ENCODE measurements around the gene PXDN. TPM values are rescaled to one million over a fixed set of nuclear protein-coding genes. Genes with fewer than 3 reads are reported as not detected.
"Not testable (repeated sequence)": the region's sequence is repeated elsewhere in the genome, so short reads cannot be mapped to it uniquely, and the experiment has no call there.

The PXDN gene
- polyA plus RNA-seq, 3 donors from 2014 or later: 0.93 to 1.0 TPM; not detected in 1

DNA sequence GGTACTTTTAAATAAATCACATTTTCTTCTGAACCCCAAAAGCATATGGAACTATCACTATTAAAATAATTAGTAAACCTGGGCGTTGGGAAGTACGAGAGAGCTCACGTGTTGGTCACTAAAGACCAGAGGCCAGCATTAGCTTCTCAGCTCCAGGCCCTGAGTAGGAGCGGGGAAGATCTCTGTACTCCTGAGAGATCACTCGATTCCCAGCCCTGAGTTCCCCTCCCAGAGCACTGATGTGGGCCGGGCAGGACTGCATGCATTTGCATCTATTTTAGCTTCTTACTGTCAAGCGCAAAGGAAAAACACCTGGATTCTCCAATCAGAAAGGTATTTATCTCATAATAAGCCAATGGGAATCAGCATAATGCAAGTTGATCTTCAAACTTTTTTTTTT lies 6.2 kb downstream of the PXDN start:
- no peaks in the 10 kb centered on the region for H3K36me3 Mint-ChIP-seq
- no peak for DNase-seq
- H3K27ac Mint-ChIP-seq: no peak overlapping the region
- H3K4me3 Mint-ChIP-seq: no peak overlapping the region
- H3K9me3 Mint-ChIP-seq: no peaks in the 10 kb centered on the region
- H3K4me1 Mint-ChIP-seq: peaks cover 0 to 2% of the 10 kb centered on the region in 2 donors
- H3K27me3 Mint-ChIP-seq (ENCODE audit: low read depth in 3 of 3): peaks cover 2 to 5% (median 3%) of the 10 kb centered on the region in 3 donors

DNA sequence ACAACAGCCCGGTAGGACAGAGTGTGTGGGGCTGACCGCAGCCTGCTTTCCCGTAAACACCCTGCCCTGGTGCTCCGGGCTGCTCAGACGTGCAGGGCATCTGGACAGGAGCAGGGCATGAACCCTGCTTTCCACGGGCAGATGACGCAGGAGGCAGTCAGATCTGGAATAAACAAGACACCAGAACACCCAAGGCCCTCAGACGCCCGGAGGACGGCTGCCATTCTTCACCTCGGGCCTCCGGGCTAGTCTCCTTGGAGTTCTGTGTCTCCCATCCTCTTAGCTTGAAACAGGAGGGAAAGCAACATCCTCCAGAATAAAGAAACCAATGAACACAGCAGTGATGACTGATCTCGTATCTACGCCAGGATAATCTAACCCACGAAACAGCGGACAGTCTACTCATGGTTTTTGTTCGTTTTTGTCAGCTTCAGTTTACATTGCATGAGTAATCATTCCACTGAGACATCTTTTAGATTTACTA lies 7.3 kb downstream of the PXDN start:
- H3K36me3 Mint-ChIP-seq: no peaks in the 10 kb centered on the region
- no peak overlapping the region for H3K27ac Mint-ChIP-seq
- peaks cover 0 to 2% (median 2%) of the 10 kb centered on the region in 3 donors for H3K27me3 Mint-ChIP-seq (ENCODE audit: low read depth in 3 of 3)
- no peaks in the 10 kb centered on the region for H3K4me1 Mint-ChIP-seq
- H3K9me3 Mint-ChIP-seq: no peaks in the 10 kb centered on the region
- no peak for DNase-seq
- no peak overlapping the region for H3K4me3 Mint-ChIP-seq

DNA sequence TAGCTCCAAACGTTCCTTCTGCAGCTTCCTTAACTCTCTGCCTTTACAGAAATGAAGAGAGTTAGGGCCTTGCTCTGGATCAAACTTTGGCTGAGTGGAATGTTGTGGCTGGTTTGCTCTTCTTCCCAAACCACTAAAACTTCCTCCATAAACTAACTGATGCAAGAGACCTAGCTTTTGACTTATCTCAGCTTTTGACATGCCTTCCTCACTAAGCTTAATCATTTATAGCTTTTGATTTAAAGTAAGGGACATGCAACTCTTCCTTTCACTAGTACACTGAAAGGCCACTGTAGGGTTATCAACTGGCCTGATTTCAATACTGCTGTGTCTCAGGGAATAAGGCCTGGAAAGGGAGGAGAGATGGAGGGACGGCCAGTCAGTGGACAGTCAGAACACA lies 8.3 kb downstream of the PXDN start:
- H3K9me3 Mint-ChIP-seq: no peaks in the 10 kb centered on the region
- H3K27me3 Mint-ChIP-seq (ENCODE audit: low read depth in 3 of 3): peaks cover 0 to 2% (median 0%) of the 10 kb centered on the region in 3 donors
- H3K4me1 Mint-ChIP-seq: no peaks in the 10 kb centered on the region
- H3K4me3 Mint-ChIP-seq: no peak overlapping the region
- H3K27ac Mint-ChIP-seq: no peak overlapping the region
- no peaks in the 10 kb centered on the region for H3K36me3 Mint-ChIP-seq
- DNase-seq: no peak

DNA sequence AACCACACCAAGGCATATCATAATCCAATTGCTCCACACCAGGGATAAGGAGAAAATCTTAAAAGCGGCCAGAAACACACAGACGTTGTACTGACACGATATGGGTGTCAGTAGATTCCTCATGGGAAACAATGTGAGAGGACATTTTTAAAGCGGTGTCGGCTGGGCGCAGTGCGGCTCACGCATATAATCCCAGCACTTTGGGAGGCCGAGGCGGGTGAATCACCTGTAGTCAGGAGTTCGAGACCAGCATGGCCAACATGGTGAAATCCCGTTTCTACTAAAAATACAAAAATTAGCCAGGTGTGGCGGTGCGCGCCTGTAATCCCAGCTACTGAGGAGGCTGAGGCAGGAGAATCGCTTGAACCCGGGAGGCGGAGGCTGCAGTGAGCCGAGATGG lies 11.0 kb downstream of the PXDN start:
- H3K36me3 Mint-ChIP-seq; H3K27ac Mint-ChIP-seq; H3K9me3 Mint-ChIP-seq; H3K4me1 Mint-ChIP-seq; DNase-seq; H3K4me3 Mint-ChIP-seq; H3K27me3 Mint-ChIP-seq (ENCODE audit: low read depth in 3 of 3): not testable (repeated sequence)

DNA sequence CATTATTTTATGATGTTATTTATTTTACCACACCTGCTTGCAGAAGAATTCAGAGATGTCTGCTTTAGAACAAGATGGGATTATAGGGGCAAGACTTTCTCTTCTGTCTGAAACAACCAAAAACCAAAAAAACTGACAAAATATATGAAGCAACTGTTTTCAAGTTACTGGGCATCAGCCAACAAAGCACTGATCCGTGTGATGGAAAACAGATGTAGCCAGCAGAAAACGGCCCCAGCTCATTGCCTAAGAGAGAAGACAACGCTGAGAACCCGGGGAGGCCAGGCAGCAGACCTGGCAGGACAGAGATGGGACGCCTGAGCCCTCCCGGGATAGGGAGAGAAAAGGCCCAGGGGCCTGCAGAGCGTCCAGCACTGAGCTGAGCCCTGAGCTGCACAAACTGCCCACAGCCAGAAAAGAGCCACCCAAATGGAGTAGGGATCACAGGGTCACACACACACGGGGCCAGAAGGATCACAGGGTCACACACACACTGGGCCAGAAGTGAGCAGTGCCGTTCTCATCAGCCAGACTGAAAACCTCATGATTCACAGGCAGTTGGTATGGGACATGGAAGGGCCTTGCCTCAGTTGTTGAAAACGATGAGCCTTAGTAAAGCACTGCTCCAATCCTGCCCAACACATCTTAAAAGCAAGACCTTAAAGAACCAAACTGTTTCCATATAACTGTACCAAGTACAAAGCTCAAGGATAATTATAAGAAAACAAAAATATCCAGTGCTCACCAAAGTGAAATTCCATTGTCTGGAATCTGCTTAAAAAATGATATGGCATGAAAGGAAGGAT lies 12.1 kb downstream of the PXDN start:
- Mint-ChIP-seq H3K36me3 (no peaks in the 10 kb centered on the region), H3K4me3 (no peak overlapping the region), H3K4me1 (no peaks in the 10 kb centered on the region), H3K27me3 (ENCODE audit: low read depth in 3 of 3) (peaks cover 0 to 2% (median 2%) of the 10 kb centered on the region in 3 donors), H3K9me3 (no peaks in the 10 kb centered on the region), H3K27ac (no peak overlapping the region)
- no peak for DNase-seq

DNA sequence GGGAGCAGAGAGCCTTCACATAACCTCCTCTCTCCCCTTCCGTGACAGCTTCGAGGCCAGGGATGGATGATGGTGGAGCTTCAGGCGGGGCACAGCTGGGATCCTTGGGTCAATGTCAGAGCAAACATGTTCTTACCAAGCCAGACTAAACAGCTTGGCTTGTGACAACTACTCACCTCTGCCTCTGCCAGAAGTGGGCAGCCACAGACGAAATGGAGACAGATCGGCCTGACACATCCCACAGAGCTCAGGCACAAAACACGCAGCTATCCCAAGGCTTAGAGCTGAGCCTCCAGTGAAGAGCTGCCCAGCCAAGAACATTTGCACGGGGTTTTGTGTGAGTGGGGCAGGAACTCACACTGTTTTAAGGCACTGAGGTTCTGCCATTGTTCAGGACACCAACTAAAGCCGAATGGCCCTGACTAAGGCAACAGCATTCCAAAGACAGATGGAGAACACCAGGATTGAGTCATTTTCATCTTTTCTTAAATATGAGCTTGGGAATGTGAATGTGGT lies 12.8 kb downstream of the PXDN start:
- no peak for DNase-seq
- Mint-ChIP-seq H3K27ac (no peak overlapping the region), H3K4me1 (no peaks in the 10 kb centered on the region), H3K4me3 (no peak overlapping the region), H3K27me3 (ENCODE audit: low read depth in 3 of 3) (peaks cover 0 to 2% (median 2%) of the 10 kb centered on the region in 3 donors), H3K36me3 (no peaks in the 10 kb centered on the region), H3K9me3 (no peaks in the 10 kb centered on the region)

DNA sequence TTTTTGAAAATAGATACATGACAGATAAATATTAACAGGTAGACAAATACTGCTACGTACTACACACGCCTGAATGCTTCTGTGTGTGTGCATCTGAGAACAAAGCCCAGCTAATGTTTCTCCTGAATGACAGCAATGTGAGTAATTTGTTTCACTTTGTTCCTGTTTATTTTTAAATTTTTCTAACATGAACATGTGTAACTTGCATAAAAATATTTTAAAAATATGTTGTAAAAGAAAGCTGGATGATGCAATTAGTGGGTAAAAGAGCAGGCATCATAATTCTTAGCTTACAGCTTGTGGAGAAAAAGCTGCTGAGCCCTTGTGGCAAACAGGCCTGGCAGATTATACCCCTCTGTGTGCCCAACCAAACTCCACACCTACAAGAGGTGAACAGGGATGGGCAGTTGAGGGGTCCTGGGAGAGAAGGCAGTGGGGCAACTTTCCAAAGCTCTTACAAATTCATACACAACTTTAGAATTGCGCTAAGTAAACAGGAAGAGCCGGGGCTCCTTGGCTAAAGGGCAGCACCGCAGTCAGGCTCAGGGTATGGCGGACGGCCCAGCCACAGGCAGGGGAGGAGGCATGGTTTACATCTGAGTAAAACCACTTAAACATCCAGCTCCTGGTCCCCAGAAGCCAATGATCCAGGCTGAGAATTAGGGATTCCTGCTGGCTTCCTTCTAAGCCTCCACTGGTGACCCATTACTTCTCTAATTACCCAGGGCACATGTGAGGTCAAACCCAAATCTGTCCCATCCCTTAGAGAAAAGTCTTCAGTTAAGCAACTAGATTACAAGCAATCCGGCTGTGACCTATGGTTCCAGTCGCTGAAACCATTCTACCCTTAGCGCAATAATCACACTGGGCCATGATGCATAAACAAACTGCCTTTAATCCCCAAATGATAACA lies 14.0 kb downstream of the PXDN start:
- DNase-seq: no peak
- Mint-ChIP-seq H3K36me3 (no peaks in the 10 kb centered on the region), H3K4me1 (no peaks in the 10 kb centered on the region), H3K27ac (no peak overlapping the region), H3K4me3 (no peak overlapping the region), H3K27me3 (ENCODE audit: low read depth in 3 of 3) (peaks cover 0 to 2% (median 2%) of the 10 kb centered on the region in 3 donors), H3K9me3 (no peaks in the 10 kb centered on the region)

DNA sequence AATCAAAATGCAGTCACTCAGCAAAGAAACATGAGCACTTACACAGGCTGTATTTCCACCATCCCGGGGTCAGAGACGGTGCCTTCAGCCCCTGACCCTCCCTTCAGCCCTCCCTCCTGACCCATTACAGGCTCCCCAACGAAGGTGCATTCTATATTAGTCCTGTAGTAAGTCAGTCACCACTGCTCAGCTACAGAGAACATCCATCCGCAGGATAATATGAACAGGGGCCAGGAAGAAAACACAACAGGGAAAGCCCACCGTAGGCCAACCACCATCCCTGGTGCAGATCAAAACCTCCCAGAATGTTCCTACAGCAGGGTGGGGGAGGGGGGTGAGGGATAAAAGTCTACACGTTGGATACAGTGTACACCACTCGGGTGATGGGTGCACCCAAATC lies 15.1 kb downstream of the PXDN start:
- no peak overlapping the region for H3K27ac Mint-ChIP-seq
- H3K4me1 Mint-ChIP-seq: no peaks in the 10 kb centered on the region
- DNase-seq: no peak
- no peak overlapping the region for H3K4me3 Mint-ChIP-seq
- H3K27me3 Mint-ChIP-seq (ENCODE audit: low read depth in 3 of 3): peaks cover 0 to 2% (median 2%) of the 10 kb centered on the region in 3 donors
- no peaks in the 10 kb centered on the region for H3K36me3 Mint-ChIP-seq
- H3K9me3 Mint-ChIP-seq: no peaks in the 10 kb centered on the region

DNA sequence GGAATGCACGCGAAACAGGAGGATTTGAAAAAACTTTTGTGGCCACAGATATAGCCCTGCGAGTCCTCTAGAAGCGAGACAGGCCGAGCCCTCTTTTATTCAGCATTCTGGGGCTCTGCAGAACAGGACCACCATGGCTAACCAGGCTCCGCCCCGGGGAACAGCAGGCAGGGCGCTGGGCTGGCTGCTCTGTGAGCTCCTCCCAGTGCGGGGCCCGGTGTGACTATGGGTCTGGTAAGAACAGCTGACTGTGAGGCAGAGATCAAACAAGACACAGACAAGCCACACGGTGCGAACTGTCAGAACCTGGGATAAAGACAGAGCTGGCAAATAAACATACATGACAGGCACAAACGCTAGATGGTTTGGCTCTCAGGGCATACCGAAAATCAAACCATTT lies 15.5 kb downstream of the PXDN start:
- H3K36me3 Mint-ChIP-seq: no peaks in the 10 kb centered on the region
- H3K4me3 Mint-ChIP-seq: no peak overlapping the region
- H3K9me3 Mint-ChIP-seq: no peaks in the 10 kb centered on the region
- no peaks in the 10 kb centered on the region for H3K4me1 Mint-ChIP-seq
- peak overlapping the region in 1 of 6 donors; percentile 24 for H3K27ac Mint-ChIP-seq
- DNase-seq: no peak
- H3K27me3 Mint-ChIP-seq (ENCODE audit: low read depth in 3 of 3): peaks cover 0 to 2% (median 2%) of the 10 kb centered on the region in 3 donors

DNA sequence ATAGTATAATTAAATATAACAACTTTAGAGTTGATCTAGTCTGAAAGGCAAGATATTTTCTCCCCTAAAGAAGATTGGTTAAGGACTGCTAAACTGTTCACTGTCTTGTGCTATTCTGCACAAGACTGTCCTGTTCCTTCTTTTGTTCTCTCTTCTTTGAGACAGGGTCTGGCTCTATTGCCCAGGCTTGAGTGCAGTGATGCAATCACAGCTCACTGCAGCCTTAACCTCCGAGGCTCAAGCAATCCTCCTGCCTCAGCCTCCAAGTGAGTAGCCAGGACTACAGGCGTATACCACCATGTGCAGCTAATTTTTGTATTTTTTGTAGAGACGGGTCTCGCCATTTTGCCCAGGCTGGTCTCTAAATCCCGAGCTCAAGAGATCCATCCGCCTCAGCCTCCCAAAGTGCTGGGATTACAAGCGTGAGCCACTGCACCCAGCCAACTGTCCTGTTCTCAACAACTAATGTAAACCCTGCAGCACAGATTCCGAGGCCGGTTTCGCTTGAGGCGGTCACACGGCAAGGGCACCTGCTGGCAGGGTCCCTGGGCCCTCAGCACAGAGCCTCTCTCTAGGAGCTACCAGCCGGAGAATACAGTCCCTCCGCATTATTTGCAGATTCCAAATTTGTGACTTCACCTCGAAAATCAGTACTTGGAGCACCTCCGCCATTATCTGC lies 16.4 kb downstream of the PXDN start:
- peaks cover 0 to 2% (median 2%) of the 10 kb centered on the region in 3 donors for H3K27me3 Mint-ChIP-seq (ENCODE audit: low read depth in 3 of 3)
- no peaks in the 10 kb centered on the region for H3K36me3 Mint-ChIP-seq
- no peak overlapping the region for H3K4me3 Mint-ChIP-seq
- DNase-seq: no peak
- H3K4me1 Mint-ChIP-seq: no peaks in the 10 kb centered on the region
- H3K27ac Mint-ChIP-seq: no peak overlapping the region
- no peaks in the 10 kb centered on the region for H3K9me3 Mint-ChIP-seq

DNA sequence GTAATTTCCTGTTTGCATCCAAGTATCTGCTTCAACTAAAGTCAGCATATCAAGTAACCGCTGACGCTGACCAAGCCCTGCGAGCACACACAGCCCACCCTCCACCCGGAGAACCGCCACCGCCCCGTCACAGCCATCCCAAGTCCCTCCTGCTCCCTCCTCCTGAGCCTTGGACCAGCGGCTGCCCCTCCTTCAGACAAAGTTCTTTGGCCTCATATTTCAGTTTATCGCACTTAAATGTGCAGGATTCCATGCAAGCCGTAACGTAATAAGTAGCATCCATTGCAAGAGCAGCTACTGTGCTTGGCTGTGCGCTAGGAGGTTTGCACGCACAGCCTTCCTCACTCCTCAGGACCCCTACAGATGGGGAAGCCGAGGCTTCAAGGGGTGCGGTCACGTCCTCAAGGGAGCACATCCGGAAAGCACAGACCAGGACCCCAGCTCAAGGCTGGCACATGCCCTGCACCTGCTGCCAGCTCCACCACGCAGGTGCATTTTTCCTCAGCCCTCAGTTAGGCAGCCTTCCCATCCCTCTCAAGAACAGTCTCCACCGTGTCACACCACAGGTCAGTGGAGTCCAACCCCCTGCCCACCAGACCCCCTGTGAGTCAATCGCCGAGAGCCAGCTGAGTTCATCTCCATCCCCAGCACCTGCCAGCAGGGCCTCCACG lies 17.1 kb downstream of the PXDN start:
- Mint-ChIP-seq H3K36me3 (no peaks in the 10 kb centered on the region), H3K27ac (no peak overlapping the region), H3K4me3 (no peak overlapping the region), H3K27me3 (ENCODE audit: low read depth in 3 of 3) (peaks cover 0 to 2% (median 2%) of the 10 kb centered on the region in 3 donors), H3K9me3 (no peaks in the 10 kb centered on the region), H3K4me1 (no peaks in the 10 kb centered on the region)
- DNase-seq: no peak

DNA sequence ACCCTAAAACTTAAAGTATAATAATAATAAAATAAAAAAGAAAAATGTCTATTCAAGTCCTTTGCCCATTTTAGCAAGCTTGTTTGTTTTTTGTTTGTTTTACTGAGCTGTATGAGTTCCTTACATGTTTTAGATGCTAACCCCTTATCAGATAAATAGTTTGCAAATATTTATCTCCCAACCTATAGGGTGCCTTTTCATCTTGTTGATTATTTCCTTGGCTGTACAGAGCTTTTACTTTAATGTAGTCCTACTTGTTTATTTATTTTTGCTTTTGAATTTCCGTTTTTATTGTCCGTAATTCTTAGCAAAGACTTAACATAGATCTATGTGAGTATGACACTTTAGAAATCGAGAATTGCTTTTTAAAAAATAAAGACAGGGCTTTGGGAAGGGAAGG lies 17.8 kb downstream of the PXDN start:
- no peaks in the 10 kb centered on the region for H3K36me3 Mint-ChIP-seq
- no peak for DNase-seq
- no peaks in the 10 kb centered on the region for H3K4me1 Mint-ChIP-seq
- H3K27ac Mint-ChIP-seq: no peak overlapping the region
- H3K9me3 Mint-ChIP-seq: no peaks in the 10 kb centered on the region
- peaks cover 0 to 2% (median 2%) of the 10 kb centered on the region in 3 donors for H3K27me3 Mint-ChIP-seq (ENCODE audit: low read depth in 3 of 3)
- H3K4me3 Mint-ChIP-seq: no peak overlapping the region

DNA sequence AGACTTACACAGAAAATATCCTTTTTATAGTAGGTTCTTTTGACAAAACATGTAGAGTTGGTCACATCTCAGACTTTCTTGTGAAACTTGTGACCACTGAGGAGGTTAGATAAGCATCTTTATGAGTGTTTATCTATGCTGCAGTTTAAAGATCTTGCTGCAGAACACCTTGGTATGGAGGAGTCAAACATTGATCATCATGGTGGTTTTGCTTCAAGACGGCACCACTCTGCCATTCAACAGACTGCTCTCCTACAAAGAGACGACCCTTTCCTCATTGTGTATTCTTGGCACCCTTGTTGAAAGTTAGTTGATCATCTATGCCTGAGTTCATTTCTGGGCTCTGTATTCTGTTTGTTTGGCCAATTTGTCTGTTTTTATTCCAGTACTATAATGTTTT lies 20.0 kb downstream of the PXDN start:
- H3K27me3 Mint-ChIP-seq (ENCODE audit: low read depth in 3 of 3); H3K4me3 Mint-ChIP-seq: not testable (repeated sequence)

More for the DNA sequence above, 20.0 kb downstream of the PXDN start:
- H3K36me3 Mint-ChIP-seq, H3K4me1 Mint-ChIP-seq, H3K9me3 Mint-ChIP-seq, DNase-seq, H3K27ac Mint-ChIP-seq: not testable (repeated sequence)

All from immature natural killer cell (primary cell).